ENCODE data around the gene ROBO2. TPM values are rescaled to one million over a fixed set of nuclear protein-coding genes. Genes with fewer than 3 reads are reported as not detected.

ROBO2 gene
- total and polyA plus RNA-seq, 2 experiments from 2014 or later = 1.5 to 7.8 TPM

DNA sequence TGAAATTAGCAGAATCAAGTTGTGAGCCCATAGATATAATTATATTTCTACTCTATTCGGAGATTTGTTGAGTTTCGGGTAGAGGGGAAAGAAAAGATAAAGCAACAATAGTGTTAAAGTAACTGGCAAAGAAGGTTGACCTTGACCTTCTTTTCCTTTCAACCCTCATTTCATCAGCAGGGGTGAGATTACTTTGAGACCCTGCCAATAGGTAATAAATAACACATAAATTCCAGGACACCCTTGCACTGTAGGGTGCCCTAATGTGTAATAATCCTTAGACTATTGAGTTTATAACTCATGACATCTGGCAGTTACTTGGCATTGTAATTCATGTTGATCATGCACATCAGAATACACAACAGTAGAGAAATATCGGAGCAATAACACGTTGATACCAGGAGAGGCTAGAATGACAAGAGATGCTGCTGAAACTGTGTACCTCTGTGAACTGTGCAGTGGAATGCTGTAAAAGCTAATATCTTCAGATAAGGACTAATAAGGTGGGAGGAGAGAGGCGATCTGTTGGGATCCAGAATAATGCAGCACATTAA lies 426.7 kb downstream of the ROBO2 start:
- ATAC-seq (no peak), DNase-seq (ENCODE audit: low spot score) (no peak)
- H3K79me2 ChIP-seq (replicated peaks; ENCODE audit: insufficient read depth) = no peaks in the 10 kb centered on the region
- H3K27ac ChIP-seq (ENCODE audit: low read depth) = no peak overlapping the region
- H3K4me3 Mint-ChIP-seq = no peak overlapping the region
- no peaks in the 10 kb centered on the region for H3K9me3 Mint-ChIP-seq
- H3K4me1 Mint-ChIP-seq = peaks cover 2% of the 10 kb centered on the region; the same call in 2 of the 3 replicates
- no peak for TF ChIP-seq EZH2phosphoT487 (IDR thresholded peaks at IDR 0.05; ENCODE audit: unreplicated experiment)
- no peak for TF ChIP-seq STAT1 (IDR thresholded peaks at IDR 0.05; ENCODE audit: unreplicated experiment)
- TF ChIP-seq ZNF331 (CRISPR knock-in tag; IDR thresholded peaks at IDR 0.05; ENCODE audit: low read depth) = no peak
- no peak for TF ChIP-seq EZH2 (IDR thresholded peaks at IDR 0.05; ENCODE audit: low read depth, unreplicated experiment)
- no peak overlapping the region for H3K27ac Mint-ChIP-seq
- no peaks in the 10 kb centered on the region for H3K27me3 ChIP-seq (ENCODE audit: insufficient read depth)
- no peaks in the 10 kb centered on the region for H3K4me1 ChIP-seq (ENCODE audit: insufficient read depth)
- H3K36me3 Mint-ChIP-seq (ENCODE audit: low read depth) = no peaks in the 10 kb centered on the region; the same call in 2 of the 3 replicates
- H3K4me2 ChIP-seq = no peak overlapping the region
- H3K36me3 ChIP-seq (ENCODE audit: insufficient read depth) = no peaks in the 10 kb centered on the region
- H3F3A ChIP-seq (replicated peaks; ENCODE audit: low read depth) = no peaks in the 10 kb centered on the region
- no peaks in the 10 kb centered on the region for H3K9me2 ChIP-seq (ENCODE audit: insufficient read depth)
- no peak overlapping the region for H3K4me3 ChIP-seq
- H4K20me1 ChIP-seq (replicated peaks; ENCODE audit: insufficient read depth) = no peaks in the 10 kb centered on the region
- no peak overlapping the region for H2AFZ ChIP-seq
- H3K27me3 Mint-ChIP-seq (ENCODE audit: insufficient read depth, low read depth, poor library complexity) = no peaks in the 10 kb centered on the region

DNA sequence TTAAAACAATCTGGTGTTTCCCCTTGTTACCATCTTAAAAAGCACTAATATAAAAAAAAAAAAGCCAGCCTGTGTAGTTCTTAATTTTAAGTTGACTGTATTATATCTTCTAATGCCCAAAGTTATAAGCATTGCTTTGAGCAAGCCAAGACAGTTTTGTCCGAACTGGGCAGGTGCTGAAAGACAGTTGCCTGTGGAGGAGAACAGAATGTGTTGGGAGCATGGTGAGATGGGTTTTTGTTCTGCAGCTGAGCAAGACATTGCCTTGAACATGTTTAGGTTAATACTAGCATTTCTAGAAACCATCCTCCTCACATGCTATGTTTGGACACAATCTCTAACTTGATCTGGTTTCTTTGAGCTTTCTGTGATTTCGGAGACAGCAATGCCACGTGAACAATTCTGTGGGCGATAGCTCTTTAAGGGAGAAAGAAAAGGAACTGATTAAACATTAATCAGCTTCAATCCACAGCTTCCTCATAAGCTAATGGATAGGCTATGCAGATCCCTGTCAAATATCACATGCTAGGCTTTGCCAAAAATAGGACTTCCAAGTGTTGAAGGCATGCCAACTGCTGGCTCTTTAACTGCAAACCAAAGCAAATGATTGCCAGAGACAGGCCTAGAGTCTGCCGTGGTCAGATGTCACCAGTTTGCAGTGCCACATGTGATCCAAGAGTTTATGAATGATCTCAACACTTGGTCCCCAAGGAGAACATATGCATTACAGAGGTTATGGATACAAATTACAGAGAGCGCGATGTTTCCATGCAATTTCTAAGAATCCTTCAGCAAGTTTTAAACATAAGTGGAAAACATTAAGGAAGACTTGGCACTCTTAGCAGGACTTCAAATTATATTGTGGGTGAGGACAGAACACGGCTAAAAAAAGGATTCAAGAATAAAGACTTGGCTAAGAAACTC lies 428.1 kb downstream of the ROBO2 start:
- H3K27ac Mint-ChIP-seq = no peak overlapping the region
- Histone ChIP-seq H3K79me2 (replicated peaks; ENCODE audit: insufficient read depth) (no peaks in the 10 kb centered on the region), H2AFZ (peak overlapping the region; percentile 18; the same call in 1 of the 2 replicates), H3K27me3 (ENCODE audit: insufficient read depth) (no peaks in the 10 kb centered on the region), H3F3A (replicated peaks; ENCODE audit: low read depth) (no peaks in the 10 kb centered on the region), H3K9me2 (ENCODE audit: insufficient read depth) (no peaks in the 10 kb centered on the region), H3K36me3 (ENCODE audit: insufficient read depth) (no peaks in the 10 kb centered on the region), H3K4me3 (no peak overlapping the region), H4K20me1 (replicated peaks; ENCODE audit: insufficient read depth) (no peaks in the 10 kb centered on the region), H3K4me1 (ENCODE audit: insufficient read depth) (no peaks in the 10 kb centered on the region), H3K27ac (ENCODE audit: low read depth) (no peak overlapping the region), H3K4me2 (no peak overlapping the region)
- no peak for ATAC-seq
- H3K4me3 Mint-ChIP-seq = no peak overlapping the region
- DNase-seq (ENCODE audit: low spot score) = no peak
- H3K9me3 Mint-ChIP-seq = peaks cover 3% of the 10 kb centered on the region; the same call in 2 of the 3 replicates
- H3K36me3 Mint-ChIP-seq (ENCODE audit: low read depth) = peaks cover 3% of the 10 kb centered on the region; the same call in 2 of the 3 replicates
- peaks cover 2% of the 10 kb centered on the region; the same call in 2 of the 3 replicates for H3K4me1 Mint-ChIP-seq
- no peaks in the 10 kb centered on the region for H3K27me3 Mint-ChIP-seq (ENCODE audit: insufficient read depth, low read depth, poor library complexity)
- TF ChIP-seq ZNF331 (CRISPR knock-in tag; IDR thresholded peaks at IDR 0.05; ENCODE audit: low read depth) (no peak), STAT1 (IDR thresholded peaks at IDR 0.05; ENCODE audit: unreplicated experiment) (no peak), JUNB (IDR thresholded peaks at IDR 0.05; ENCODE audit: unreplicated experiment) (no peak), EZH2 (IDR thresholded peaks at IDR 0.05; ENCODE audit: low read depth, unreplicated experiment) (no peak)
- TF ChIP-seq, protein P1, sequence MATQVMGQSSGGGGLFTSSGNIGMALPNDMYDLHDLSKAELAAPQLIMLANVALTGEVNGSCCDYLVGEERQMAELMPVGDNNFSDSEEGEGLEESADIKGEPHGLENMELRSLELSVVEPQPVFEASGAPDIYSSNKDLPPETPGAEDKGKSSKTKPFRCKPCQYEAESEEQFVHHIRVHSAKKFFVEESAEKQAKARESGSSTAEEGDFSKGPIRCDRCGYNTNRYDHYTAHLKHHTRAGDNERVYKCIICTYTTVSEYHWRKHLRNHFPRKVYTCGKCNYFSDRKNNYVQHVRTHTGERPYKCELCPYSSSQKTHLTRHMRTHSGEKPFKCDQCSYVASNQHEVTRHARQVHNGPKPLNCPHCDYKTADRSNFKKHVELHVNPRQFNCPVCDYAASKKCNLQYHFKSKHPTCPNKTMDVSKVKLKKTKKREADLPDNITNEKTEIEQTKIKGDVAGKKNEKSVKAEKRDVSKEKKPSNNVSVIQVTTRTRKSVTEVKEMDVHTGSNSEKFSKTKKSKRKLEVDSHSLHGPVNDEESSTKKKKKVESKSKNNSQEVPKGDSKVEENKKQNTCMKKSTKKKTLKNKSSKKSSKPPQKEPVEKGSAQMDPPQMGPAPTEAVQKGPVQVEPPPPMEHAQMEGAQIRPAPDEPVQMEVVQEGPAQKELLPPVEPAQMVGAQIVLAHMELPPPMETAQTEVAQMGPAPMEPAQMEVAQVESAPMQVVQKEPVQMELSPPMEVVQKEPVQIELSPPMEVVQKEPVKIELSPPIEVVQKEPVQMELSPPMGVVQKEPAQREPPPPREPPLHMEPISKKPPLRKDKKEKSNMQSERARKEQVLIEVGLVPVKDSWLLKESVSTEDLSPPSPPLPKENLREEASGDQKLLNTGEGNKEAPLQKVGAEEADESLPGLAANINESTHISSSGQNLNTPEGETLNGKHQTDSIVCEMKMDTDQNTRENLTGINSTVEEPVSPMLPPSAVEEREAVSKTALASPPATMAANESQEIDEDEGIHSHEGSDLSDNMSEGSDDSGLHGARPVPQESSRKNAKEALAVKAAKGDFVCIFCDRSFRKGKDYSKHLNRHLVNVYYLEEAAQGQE (IDR thresholded peaks at IDR 0.05; ENCODE audit: unreplicated experiment) = no peak
- TF ChIP-seq, protein P2, sequence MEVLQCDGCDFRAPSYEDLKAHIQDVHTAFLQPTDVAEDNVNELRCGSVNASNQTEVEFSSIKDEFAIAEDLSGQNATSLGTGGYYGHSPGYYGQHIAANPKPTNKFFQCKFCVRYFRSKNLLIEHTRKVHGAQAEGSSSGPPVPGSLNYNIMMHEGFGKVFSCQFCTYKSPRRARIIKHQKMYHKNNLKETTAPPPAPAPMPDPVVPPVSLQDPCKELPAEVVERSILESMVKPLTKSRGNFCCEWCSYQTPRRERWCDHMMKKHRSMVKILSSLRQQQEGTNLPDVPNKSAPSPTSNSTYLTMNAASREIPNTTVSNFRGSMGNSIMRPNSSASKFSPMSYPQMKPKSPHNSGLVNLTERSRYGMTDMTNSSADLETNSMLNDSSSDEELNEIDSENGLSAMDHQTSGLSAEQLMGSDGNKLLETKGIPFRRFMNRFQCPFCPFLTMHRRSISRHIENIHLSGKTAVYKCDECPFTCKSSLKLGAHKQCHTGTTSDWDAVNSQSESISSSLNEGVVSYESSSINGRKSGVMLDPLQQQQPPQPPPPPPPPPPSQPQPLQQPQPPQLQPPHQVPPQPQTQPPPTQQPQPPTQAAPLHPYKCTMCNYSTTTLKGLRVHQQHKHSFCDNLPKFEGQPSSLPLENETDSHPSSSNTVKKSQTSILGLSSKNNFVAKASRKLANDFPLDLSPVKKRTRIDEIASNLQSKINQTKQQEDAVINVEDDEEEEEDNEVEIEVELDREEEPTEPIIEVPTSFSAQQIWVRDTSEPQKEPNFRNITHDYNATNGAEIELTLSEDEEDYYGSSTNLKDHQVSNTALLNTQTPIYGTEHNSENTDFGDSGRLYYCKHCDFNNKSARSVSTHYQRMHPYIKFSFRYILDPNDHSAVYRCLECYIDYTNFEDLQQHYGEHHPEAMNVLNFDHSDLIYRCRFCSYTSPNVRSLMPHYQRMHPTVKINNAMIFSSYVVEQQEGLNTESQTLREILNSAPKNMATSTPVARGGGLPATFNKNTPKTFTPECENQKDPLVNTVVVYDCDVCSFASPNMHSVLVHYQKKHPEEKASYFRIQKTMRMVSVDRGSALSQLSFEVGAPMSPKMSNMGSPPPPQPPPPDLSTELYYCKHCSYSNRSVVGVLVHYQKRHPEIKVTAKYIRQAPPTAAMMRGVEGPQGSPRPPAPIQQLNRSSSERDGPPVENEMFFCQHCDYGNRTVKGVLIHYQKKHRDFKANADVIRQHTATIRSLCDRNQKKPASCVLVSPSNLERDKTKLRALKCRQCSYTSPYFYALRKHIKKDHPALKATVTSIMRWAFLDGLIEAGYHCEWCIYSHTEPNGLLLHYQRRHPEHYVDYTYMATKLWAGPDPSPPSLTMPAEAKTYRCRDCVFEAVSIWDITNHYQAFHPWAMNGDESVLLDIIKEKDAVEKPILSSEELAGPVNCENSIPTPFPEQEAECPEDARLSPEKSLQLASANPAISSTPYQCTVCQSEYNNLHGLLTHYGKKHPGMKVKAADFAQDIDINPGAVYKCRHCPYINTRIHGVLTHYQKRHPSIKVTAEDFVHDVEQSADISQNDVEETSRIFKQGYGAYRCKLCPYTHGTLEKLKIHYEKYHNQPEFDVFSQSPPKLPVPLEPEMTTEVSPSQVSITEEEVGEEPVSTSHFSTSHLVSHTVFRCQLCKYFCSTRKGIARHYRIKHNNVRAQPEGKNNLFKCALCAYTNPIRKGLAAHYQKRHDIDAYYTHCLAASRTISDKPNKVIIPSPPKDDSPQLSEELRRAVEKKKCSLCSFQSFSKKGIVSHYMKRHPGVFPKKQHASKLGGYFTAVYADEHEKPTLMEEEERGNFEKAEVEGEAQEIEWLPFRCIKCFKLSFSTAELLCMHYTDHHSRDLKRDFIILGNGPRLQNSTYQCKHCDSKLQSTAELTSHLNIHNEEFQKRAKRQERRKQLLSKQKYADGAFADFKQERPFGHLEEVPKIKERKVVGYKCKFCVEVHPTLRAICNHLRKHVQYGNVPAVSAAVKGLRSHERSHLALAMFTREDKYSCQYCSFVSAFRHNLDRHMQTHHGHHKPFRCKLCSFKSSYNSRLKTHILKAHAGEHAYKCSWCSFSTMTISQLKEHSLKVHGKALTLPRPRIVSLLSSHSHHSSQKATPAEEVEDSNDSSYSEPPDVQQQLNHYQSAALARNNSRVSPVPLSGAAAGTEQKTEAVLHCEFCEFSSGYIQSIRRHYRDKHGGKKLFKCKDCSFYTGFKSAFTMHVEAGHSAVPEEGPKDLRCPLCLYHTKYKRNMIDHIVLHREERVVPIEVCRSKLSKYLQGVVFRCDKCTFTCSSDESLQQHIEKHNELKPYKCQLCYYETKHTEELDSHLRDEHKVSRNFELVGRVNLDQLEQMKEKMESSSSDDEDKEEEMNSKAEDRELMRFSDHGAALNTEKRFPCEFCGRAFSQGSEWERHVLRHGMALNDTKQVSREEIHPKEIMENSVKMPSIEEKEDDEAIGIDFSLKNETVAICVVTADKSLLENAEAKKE (CRISPR knock-in tag; IDR thresholded peaks at IDR 0.05) = no peak
- TF ChIP-seq, protein P3, sequence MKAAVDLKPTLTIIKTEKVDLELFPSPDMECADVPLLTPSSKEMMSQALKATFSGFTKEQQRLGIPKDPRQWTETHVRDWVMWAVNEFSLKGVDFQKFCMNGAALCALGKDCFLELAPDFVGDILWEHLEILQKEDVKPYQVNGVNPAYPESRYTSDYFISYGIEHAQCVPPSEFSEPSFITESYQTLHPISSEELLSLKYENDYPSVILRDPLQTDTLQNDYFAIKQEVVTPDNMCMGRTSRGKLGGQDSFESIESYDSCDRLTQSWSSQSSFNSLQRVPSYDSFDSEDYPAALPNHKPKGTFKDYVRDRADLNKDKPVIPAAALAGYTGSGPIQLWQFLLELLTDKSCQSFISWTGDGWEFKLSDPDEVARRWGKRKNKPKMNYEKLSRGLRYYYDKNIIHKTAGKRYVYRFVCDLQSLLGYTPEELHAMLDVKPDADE (IDR thresholded peaks at IDR 0.05) = no peak
